OCI-LY7 (cell line): ENCODE results near the gene ADAMTS4. TPM values are rescaled to one million over a fixed set of nuclear protein-coding genes. Genes with fewer than 3 reads are reported as not detected.

Source experiments
- BruUV-seq: library from RNA; stranded (reverse); fragments of 400-500 nt; replicated peaks from 2 replicates; lab custom pipeline; 2021; lab: Mats Ljungman, UMichigan
- CTCF ChIA-PET: fragments of 300-600 bp; sonication (Branson Sonifier 250); formaldehyde crosslinking; loops from one replicate; lab custom pipeline; 2022; ENCODE audit warnings: antibody characterized with exemption; ENCODE audit not compliant: unreplicated experiment; lab: Charles Lee
- POLR2A ChIA-PET: fragments of 300-600 bp; sonication (Branson Sonifier 250); formaldehyde crosslinking; loops from one replicate; lab custom pipeline; 2022; ENCODE audit warnings: antibody characterized with exemption; lab: Charles Lee
- DNase-seq: peaks from one replicate; pipeline ENCODE4 v3.0.0-alpha.2; 2015; ENCODE audit warnings: low spot score
- H2AFZ ChIP-seq: fragments of 200-600 bp; sonication (generic), shearing (Covaris generic); 2 replicates; pipeline ENCODE4 v1.6.1; 2014; ENCODE audit warnings: mild to moderate bottlenecking, antibody characterized with exemption, low read length, moderate library complexity
- H3K27ac ChIP-seq: fragments of 200-600 bp; sonication (generic); 2 replicates; pipeline ENCODE4 v1.5.1; 2014; ENCODE audit warnings: mixed run types, low read depth, mild to moderate bottlenecking, moderate library complexity, low read length, inconsistent platforms; ENCODE audit not compliant: poor library complexity, severe bottlenecking
- H3K36me3 ChIP-seq: fragments of 200-600 bp; sonication (generic); 2 replicates; pipeline ENCODE4 v1.6.1; 2014; ENCODE audit warnings: mild to moderate bottlenecking, antibody characterized with exemption, low read length, moderate library complexity, mixed read lengths; ENCODE audit not compliant: insufficient read depth
- H3K4me1 ChIP-seq: fragments of 200-600 bp; sonication (generic); 2 replicates; pipeline ENCODE4 v1.5.1; 2014; ENCODE audit warnings: mild to moderate bottlenecking, low read length; ENCODE audit not compliant: insufficient read depth, poor library complexity, severe bottlenecking
- H3K4me2 ChIP-seq: fragments of 200-600 bp; sonication (generic); 2 replicates; pipeline ENCODE4 v1.6.1; 2014; ENCODE audit warnings: mild to moderate bottlenecking, low read length
- H3K4me3 ChIP-seq: fragments of 200-600 bp; sonication (generic); 2 replicates; pipeline ENCODE4 v1.5.1; 2014; ENCODE audit warnings: mild to moderate bottlenecking, low read depth, low read length; ENCODE audit not compliant: poor library complexity, severe bottlenecking
- H3K79me2 ChIP-seq: fragments of 200-600 bp; sonication (generic); 2 replicates; pipeline ENCODE4 v1.6.1; 2016; ENCODE audit warnings: low read depth, mild to moderate bottlenecking, low read length, moderate library complexity, mixed read lengths; ENCODE audit not compliant: insufficient read depth
- H3K9me2 ChIP-seq: fragments of 200-600 bp; sonication (generic); 2 replicates; pipeline ENCODE4 v1.6.1; 2016; ENCODE audit warnings: mild to moderate bottlenecking, low read length, mixed read lengths; ENCODE audit not compliant: insufficient read depth
- H3K9me3 ChIP-seq: fragments of 200-600 bp; sonication (generic); 2 replicates; pipeline ENCODE4 v1.6.1; 2014; ENCODE audit warnings: mild to moderate bottlenecking, mixed run types, low read length, mixed read lengths
- H4K20me1 ChIP-seq: fragments of 200-600 bp; sonication (generic); 2 replicates; pipeline ENCODE4 v1.6.1; 2014; ENCODE audit warnings: mild to moderate bottlenecking, antibody characterized with exemption, low read length, moderate library complexity, mixed read lengths; ENCODE audit not compliant: insufficient read depth
- CTCF ChIP-seq: fragments of 200-600 bp; sonication (generic); conservative IDR thresholded peaks from 2 replicates; pipeline ENCODE4 v1.5.1; 2014; ENCODE audit warnings: mild to moderate bottlenecking, antibody characterized with exemption, low read length, moderate library complexity, mixed read lengths
- EZH2phosphoT487 ChIP-seq: fragments of 200-600 bp; sonication (generic); IDR thresholded peaks from 2 replicates; pipeline ENCODE4 v1.6.1; 2018; ENCODE audit warnings: low read depth, borderline replicate concordance, mild to moderate bottlenecking, mixed run types, antibody characterized with exemption, low read length, moderate library complexity, mixed read lengths
- intact Hi-C: fragments of 100-400 bp; cut with micrococcal nuclease; formaldehyde crosslinking; loops from one replicate; pipeline ENCODE4 v1.10.0; 2022; ENCODE audit not compliant: unreplicated experiment
- total RNA-seq, 2 experiments: library from RNA; depleted of rRNA in 1 of 2; stranded (reverse); fragments of >200 nt in 1 of 2; shearing (Covaris generic) in 1 of 2; gene quantifications; 2 replicates each; pipeline ENCODE4 v1.2.3, GENCODE V29; 2014 to 2022

The ADAMTS4 gene
- total RNA-seq, 2 experiments from 2014 or later: 0.03 to 0.15 TPM

DNA sequence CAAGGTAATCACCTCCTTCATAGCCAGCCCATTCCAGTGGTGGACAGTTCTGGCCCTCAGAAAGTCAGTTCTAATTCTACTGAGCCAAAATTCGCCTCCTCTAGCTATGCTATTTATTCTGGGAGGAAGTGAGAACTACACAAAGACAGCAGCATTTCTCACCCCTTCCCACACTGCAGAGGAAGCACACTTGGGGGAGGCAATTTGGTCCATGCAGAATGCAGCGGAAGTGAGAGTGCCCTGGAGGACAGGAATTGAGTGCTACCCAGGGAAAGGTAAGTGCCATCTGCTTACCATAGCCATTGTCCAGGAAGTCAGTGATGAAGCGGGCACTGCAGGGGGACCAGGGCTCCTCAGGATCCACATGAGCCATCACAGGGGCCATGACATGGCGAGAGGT is 3.7 kb downstream of the ADAMTS4 start:
- intact Hi-C loops: no loop called here
- Histone ChIP-seq H3K9me2 (no peaks in the 10 kb centered on the region), H3K4me1 (peaks cover 32% of the 10 kb centered on the region), H3K4me3 (no peak overlapping the region), H3K4me2 (peak overlapping the region; percentile 55), H4K20me1 (no peaks in the 10 kb centered on the region), H3K9me3 (no peaks in the 10 kb centered on the region), H2AFZ (peak overlapping the region; percentile 44), H3K36me3 (no peaks in the 10 kb centered on the region), H3K27ac (peak overlapping the region; percentile 58), H3K79me2 (no peaks in the 10 kb centered on the region)
- no peak for TF ChIP-seq CTCF
- TF ChIP-seq EZH2phosphoT487: no peak
- peak; percentile 66 for DNase-seq
- POLR2A ChIA-PET: interaction anchor here (0.6 to 1.1 kb wide), 4 partner anchors 31 to 226 kb away, joined by 3 to 5 read pairs (median 3); partner anchors contain the start of gene TOMM40L
- CTCF ChIA-PET: interaction anchor here (1.1 kb wide), 1 partner anchor 18 kb away, joined by 3 read pairs; the partner anchor contains the start of gene B4GALT3
- BruUV-seq: no TSS peak

DNA sequence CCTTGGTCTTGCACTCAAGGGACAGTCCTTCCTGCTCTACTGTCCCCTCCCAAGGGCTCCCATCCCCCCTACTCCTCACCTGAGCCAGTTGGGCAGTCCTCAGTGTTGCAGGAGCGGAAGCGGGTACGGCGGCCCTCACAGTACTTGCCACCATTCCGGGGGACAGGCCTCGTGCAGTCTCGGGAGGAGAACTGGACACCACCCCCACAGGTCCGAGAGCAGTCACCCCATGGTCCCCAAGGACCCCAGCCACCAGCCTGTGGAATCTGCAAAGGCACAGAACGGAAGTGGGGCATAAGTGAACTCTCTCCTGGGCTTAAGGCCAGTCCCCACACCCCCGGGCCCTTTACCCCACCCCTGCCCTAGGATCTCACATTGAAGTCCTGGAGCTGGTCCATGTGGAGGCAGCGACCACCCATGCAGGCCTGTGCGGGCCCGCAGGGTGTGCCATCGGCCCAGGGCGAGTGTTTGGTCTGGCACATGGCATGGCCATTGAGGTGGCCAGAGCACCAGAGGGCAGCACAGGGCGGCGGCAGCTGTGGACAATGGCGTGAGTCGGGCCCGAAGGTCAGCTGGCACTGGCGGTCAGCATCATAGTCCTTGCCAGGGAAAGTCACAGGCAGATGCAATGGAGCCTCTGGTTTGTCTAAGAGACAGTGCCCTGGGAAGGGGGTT is 5.2 kb downstream of the ADAMTS4 start:
- Histone ChIP-seq H3K9me3 (no peaks in the 10 kb centered on the region), H3K4me2 (no peak overlapping the region), H3K36me3 (no peaks in the 10 kb centered on the region), H3K4me1 (peaks cover 28% of the 10 kb centered on the region), H3K27ac (no peak overlapping the region), H3K9me2 (no peaks in the 10 kb centered on the region), H2AFZ (no peak overlapping the region), H4K20me1 (no peaks in the 10 kb centered on the region), H3K79me2 (no peaks in the 10 kb centered on the region), H3K4me3 (no peak overlapping the region)
- DNase-seq: no peak
- TF ChIP-seq CTCF: no peak
- no peak for TF ChIP-seq EZH2phosphoT487
- intact Hi-C loops: loop anchor here (5.0 kb wide), 1 partner anchor 189 kb away; no protein-coding TSS in a partner anchor
- POLR2A ChIA-PET: interaction anchor here (0.5 to 1.1 kb wide), 3 partner anchors 8 to 32 kb away, joined by 3 read pairs; partner anchors contain the start of gene TOMM40L
- BruUV-seq: no TSS peak
- CTCF ChIA-PET: interaction anchor here (0.6 to 1.1 kb wide), 3 partner anchors 17 to 191 kb away, joined by 3 to 6 read pairs (median 5); partner anchors contain the start of genes B4GALT3 and TOMM40L
